HepG2 (cell line): ENCODE measurements around the gene DDX39B. TPM values are rescaled to one million over a fixed set of nuclear protein-coding genes. Genes with fewer than 3 reads are reported as not detected.

ENCODE experiments used
- ARNT ChIP-seq: fragments of 450-650 bp; IDR thresholded peaks from 2 replicates; pipeline ENCODE4 v1.6.1; 2017
- E2F2 ChIP-seq: sonication (generic); formaldehyde crosslinking; IDR thresholded peaks from 2 replicates; pipeline ENCODE4 v1.4.0; 2020; ENCODE audit warnings: missing genetic modification reagents, borderline replicate concordance
- EED ChIP-seq: sonication (generic); formaldehyde crosslinking; IDR thresholded peaks from 2 replicates; pipeline ENCODE4 v1.5.0; 2020; ENCODE audit warnings: mild to moderate bottlenecking, missing genetic modification reagents
- ELF1 ChIP-seq: sonication (generic); formaldehyde crosslinking; IDR thresholded peaks from 2 replicates; pipeline ENCODE4 v1.4.0; 2020; ENCODE audit warnings: missing genetic modification reagents
- EZH2 ChIP-seq: conservative IDR thresholded peaks from 2 replicates; pipeline ENCODE4 v1.6.1; 2012; ENCODE audit warnings: mild to moderate bottlenecking, low read depth, low read length, moderate library complexity
- GRHL1 ChIP-seq: sonication (generic); formaldehyde crosslinking; conservative IDR thresholded peaks from 2 replicates; pipeline ENCODE4 v1.8.0; 2022; ENCODE audit warnings: missing genetic modification reagents
- JUNB ChIP-seq: sonication (generic); formaldehyde crosslinking; IDR thresholded peaks from 2 replicates; pipeline ENCODE4 v1.8.0; 2022; ENCODE audit warnings: missing genetic modification reagents, mild to moderate bottlenecking, borderline replicate concordance
- KDM2A ChIP-seq: sonication (generic); formaldehyde crosslinking; IDR thresholded peaks from 2 replicates; pipeline ENCODE4 v1.4.0; 2020; ENCODE audit warnings: low read depth, missing genetic modification reagents, borderline replicate concordance
- KLF16 ChIP-seq, 2 experiments: sonication (generic) in 1 of 2; formaldehyde crosslinking in 1 of 2; IDR thresholded peaks; 2 replicates each; pipeline versions ENCODE4 v1.6.1 to v1.8.0; 2016 to 2023; ENCODE audit warnings: missing genetic modification reagents in 2 of 2, missing compliant biosample characterization in 1 of 2
- NCOA5 ChIP-seq: sonication (generic); formaldehyde crosslinking; IDR thresholded peaks from 2 replicates; pipeline ENCODE4 v1.4.0; 2020; ENCODE audit warnings: missing genetic modification reagents
- REPIN1 ChIP-seq: sonication (generic); formaldehyde crosslinking; IDR thresholded peaks from 2 replicates; pipeline ENCODE4 v1.8.0; 2022; ENCODE audit warnings: missing genetic modification reagents, low read depth, mild to moderate bottlenecking, borderline replicate concordance
- SIX4 ChIP-seq: sonication (generic); formaldehyde crosslinking; IDR thresholded peaks from 2 replicates; pipeline ENCODE4 v1.4.0; 2020; ENCODE audit warnings: missing genetic modification reagents
- STAG1 ChIP-seq: sonication (generic); formaldehyde crosslinking; IDR thresholded peaks from 2 replicates; pipeline ENCODE4 v1.4.0; 2020; ENCODE audit warnings: missing genetic modification reagents
- ZNF510 ChIP-seq: sonication (generic); formaldehyde crosslinking; IDR thresholded peaks from 2 replicates; pipeline ENCODE4 v1.4.0; 2020; ENCODE audit warnings: low read depth, mild to moderate bottlenecking, missing genetic modification reagents
- ZNF615 ChIP-seq: sonication (generic); formaldehyde crosslinking; IDR thresholded peaks from 2 replicates; pipeline ENCODE4 v1.5.0; 2020; ENCODE audit warnings: mild to moderate bottlenecking, missing genetic modification reagents, borderline replicate concordance
- ZNF691 ChIP-seq: sonication (generic); formaldehyde crosslinking; IDR thresholded peaks from 2 replicates; pipeline ENCODE4 v1.4.0; 2020; ENCODE audit warnings: missing genetic modification reagents, low read depth, mild to moderate bottlenecking, borderline replicate concordance
- polyA plus RNA-seq, 8 experiments: library from polyadenylated mRNA; depleted of rRNA in 3 of 8; stranded (reverse) in 7 of 8; unstranded in 1 of 8; fragments of >200 nt; fragmentation: Illumina TruSeq in 4 of 8; extraction: Trizol in 4 of 8; gene quantifications; 2 replicates each; pipeline versions ENCODE4 v1.2.1 to v1.2.3, GENCODE V29; 2011 to 2016; ENCODE audit warnings: low read depth in 4 of 8, missing spikeins in 1 of 8, mixed read lengths in 1 of 8; ENCODE audit not compliant: insufficient read depth in 1 of 8
- total RNA-seq, 5 experiments: library from RNA; depleted of rRNA; stranded (reverse); fragments of >200 nt; fragmentation: Illumina TruSeq; extraction: Trizol; gene quantifications; 2 replicates each; pipeline ENCODE4 v1.2.3, GENCODE V29; 2016; ENCODE audit warnings: low read depth in 1 of 5
- TF ChIP-seq, protein P1 (sequence below): sonication (generic); formaldehyde crosslinking; IDR thresholded peaks from 2 replicates; pipeline ENCODE4 v1.9.0; 2021; ENCODE audit warnings: missing genetic modification reagents, borderline replicate concordance
- TF ChIP-seq, protein P2 (sequence below): sonication (generic); formaldehyde crosslinking; IDR thresholded peaks from 2 replicates; pipeline ENCODE4 v1.4.0; 2020; ENCODE audit warnings: missing genetic modification reagents, borderline replicate concordance
- TF ChIP-seq, protein P3 (sequence below): sonication (generic); formaldehyde crosslinking; conservative IDR thresholded peaks from 2 replicates; pipeline ENCODE4 v1.4.0; 2020; ENCODE audit warnings: missing genetic modification reagents

DDX39B gene
- total and polyA plus RNA-seq, 2 of the 13 experiments (the other 11 are each of a cell fraction or from before 2014, with no cell fraction given), result 570 to 678 TPM

DNA sequence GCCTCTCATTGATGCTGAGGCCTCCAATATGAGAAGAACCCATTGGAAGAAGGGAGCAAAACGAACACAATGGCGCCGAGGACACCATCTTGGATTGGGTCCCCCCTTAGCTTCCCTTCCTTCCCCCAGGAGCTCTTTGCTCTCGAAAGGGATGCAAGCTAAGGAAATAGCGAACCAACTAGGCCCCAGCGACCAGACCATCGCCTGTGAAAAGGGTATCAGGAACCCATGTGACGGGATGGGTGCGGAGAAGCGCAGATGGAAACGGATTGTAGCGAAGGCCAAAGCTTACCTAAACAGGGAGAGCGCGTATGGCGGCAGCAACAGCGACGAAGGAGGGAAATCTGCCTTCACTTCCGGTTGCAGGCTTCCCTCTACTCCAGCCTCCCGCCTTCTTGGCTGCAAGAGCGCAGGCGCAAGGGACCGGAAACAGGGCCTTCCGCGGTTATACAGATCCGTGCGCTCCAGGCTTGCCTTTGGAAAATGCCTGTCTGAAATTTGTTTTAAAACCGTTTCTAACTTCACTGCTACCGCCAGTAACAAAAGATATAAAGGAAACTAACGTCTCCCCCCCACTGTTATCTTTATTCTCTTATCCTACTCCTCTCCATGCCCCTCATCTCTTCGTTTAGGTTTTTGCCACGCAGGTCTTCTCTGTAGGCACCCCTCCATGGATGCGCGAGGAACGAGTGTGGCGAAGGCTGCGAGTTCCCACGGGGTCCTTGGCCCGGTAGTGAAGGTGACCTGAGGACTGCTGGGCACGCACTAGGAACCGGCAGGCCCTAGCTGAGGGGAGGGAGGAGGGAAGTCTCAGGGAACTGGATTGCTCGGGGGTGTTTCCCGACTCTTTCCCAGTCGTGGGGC is at the start of gene DDX39B (continued):
- peak; percentile 92 for TF ChIP-seq KDM2A (CRISPR knock-in tag)
- TF ChIP-seq EED (CRISPR knock-in tag), result peak; percentile 47
- TF ChIP-seq ZNF510 (CRISPR knock-in tag), result peak; percentile 40; the same call in 1 of the 2 replicates
- no peak for TF ChIP-seq REPIN1 (CRISPR knock-in tag)
- TF ChIP-seq, protein P1, sequence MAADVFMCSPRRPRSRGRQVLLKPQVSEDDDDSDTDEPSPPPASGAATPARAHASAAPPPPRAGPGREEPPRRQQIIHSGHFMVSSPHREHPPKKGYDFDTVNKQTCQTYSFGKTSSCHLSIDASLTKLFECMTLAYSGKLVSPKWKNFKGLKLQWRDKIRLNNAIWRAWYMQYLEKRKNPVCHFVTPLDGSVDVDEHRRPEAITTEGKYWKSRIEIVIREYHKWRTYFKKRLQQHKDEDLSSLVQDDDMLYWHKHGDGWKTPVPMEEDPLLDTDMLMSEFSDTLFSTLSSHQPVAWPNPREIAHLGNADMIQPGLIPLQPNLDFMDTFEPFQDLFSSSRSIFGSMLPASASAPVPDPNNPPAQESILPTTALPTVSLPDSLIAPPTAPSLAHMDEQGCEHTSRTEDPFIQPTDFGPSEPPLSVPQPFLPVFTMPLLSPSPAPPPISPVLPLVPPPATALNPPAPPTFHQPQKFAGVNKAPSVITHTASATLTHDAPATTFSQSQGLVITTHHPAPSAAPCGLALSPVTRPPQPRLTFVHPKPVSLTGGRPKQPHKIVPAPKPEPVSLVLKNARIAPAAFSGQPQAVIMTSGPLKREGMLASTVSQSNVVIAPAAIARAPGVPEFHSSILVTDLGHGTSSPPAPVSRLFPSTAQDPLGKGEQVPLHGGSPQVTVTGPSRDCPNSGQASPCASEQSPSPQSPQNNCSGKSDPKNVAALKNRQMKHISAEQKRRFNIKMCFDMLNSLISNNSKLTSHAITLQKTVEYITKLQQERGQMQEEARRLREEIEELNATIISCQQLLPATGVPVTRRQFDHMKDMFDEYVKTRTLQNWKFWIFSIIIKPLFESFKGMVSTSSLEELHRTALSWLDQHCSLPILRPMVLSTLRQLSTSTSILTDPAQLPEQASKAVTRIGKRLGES, result peak; percentile 80; the same call in 1 of the 2 replicates
- TF ChIP-seq ZNF615 (CRISPR knock-in tag), result peak; percentile 81; the same call in 1 of the 2 replicates
- no peak for TF ChIP-seq ARNT
- TF ChIP-seq, protein P2, sequence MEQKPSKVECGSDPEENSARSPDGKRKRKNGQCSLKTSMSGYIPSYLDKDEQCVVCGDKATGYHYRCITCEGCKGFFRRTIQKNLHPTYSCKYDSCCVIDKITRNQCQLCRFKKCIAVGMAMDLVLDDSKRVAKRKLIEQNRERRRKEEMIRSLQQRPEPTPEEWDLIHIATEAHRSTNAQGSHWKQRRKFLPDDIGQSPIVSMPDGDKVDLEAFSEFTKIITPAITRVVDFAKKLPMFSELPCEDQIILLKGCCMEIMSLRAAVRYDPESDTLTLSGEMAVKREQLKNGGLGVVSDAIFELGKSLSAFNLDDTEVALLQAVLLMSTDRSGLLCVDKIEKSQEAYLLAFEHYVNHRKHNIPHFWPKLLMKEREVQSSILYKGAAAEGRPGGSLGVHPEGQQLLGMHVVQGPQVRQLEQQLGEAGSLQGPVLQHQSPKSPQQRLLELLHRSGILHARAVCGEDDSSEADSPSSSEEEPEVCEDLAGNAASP (CRISPR knock-in tag), result peak; percentile 95
- no peak for TF ChIP-seq GRHL1 (CRISPR knock-in tag)
- TF ChIP-seq, protein P3, sequence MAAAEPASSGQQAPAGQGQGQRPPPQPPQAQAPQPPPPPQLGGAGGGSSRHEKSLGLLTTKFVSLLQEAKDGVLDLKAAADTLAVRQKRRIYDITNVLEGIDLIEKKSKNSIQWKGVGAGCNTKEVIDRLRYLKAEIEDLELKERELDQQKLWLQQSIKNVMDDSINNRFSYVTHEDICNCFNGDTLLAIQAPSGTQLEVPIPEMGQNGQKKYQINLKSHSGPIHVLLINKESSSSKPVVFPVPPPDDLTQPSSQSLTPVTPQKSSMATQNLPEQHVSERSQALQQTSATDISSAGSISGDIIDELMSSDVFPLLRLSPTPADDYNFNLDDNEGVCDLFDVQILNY, result peak; percentile 82
- TF ChIP-seq STAG1 (CRISPR knock-in tag), result no peak
- TF ChIP-seq NCOA5 (CRISPR knock-in tag), result no peak
- TF ChIP-seq SIX4 (CRISPR knock-in tag), result peak; percentile 58
- no peak; a peak in 1 of 4 replicates for TF ChIP-seq KLF16 (CRISPR knock-in tag; IDR thresholded peaks at IDR 0.05)
- TF ChIP-seq E2F2, result peak; percentile 98; the same call in 1 of the 2 replicates
- TF ChIP-seq ZNF691, result peak; percentile 77
- TF ChIP-seq JUNB (CRISPR knock-in tag), result no peak
- TF ChIP-seq ELF1 (CRISPR knock-in tag), result peak; percentile 96
- no peak for TF ChIP-seq EZH2
